GM13976 (cell line): ENCODE results near the gene PYROXD2.

ENCODE experiments used
- DNase-seq: peaks from one replicate; pipeline ENCODE4 v3.0.0; 2012; ENCODE audit warnings: low spot score
- in situ Hi-C: fragments of 300-500 bp; cut with MboI; formaldehyde crosslinking; loops from one replicate; pipeline ENCODE4 v1.12.0; 2022; ENCODE audit warnings: low sequenced_read_pairs, mixed read lengths, inconsistent platforms; ENCODE audit not compliant: unreplicated experiment
- TF ChIP-seq, protein P1 (sequence below): IDR thresholded peaks from 2 replicates; pipeline ENCODE4 v1.5.1; 2012; ENCODE audit warnings: borderline replicate concordance, mild to moderate bottlenecking; ENCODE audit not compliant: insufficient read depth; ENCODE audit errors: extremely low read depth, missing control alignments, control extremely low read depth

The PYROXD2 gene

DNA sequence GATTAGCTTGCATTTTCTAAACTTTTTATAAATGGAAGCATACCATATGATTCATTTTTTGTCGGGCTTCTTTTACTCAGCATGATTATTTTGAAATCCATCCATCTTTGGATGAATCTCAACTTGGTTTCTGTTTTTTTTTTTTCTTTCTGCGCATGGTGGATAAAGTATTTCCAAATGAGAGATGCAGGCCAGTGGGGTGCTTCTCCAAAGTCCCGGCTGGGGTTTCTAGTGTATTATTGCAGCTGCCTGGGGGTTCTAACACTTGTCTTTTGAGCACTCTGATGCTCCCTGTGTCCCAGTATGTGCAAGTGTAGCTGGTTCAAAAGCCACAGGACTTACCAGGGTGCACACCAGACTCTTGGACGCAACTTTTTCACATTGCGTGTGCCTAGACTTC lies 76.1 kb downstream of the PYROXD2 start:
- TF ChIP-seq, protein P1, sequence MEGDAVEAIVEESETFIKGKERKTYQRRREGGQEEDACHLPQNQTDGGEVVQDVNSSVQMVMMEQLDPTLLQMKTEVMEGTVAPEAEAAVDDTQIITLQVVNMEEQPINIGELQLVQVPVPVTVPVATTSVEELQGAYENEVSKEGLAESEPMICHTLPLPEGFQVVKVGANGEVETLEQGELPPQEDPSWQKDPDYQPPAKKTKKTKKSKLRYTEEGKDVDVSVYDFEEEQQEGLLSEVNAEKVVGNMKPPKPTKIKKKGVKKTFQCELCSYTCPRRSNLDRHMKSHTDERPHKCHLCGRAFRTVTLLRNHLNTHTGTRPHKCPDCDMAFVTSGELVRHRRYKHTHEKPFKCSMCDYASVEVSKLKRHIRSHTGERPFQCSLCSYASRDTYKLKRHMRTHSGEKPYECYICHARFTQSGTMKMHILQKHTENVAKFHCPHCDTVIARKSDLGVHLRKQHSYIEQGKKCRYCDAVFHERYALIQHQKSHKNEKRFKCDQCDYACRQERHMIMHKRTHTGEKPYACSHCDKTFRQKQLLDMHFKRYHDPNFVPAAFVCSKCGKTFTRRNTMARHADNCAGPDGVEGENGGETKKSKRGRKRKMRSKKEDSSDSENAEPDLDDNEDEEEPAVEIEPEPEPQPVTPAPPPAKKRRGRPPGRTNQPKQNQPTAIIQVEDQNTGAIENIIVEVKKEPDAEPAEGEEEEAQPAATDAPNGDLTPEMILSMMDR, result no peak
- in situ Hi-C loops, result no loop called here
- DNase-seq, result no peak

DNA sequence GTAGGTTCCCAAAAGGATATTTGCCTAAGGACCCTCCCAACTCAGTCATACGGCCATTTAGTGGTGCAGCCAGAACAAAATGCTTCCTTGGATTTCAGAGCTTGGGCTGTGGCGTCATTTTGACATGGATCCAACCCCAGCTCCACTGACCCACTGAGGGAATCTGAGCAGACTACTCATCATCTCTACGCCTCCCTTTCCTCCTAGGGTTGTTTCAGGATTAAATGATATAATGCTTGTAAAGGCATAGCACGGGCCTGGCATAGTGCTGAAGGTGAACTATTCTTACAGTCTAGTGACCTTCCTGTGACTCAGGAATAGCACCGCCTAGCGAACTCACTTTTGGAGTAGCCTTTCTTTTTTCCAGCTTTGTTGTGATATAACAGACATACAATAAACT lies 76.7 kb downstream of the PYROXD2 start:
- TF ChIP-seq, protein P1, result no peak
- DNase-seq, result no peak
- in situ Hi-C loops, result no loop called here

DNA sequence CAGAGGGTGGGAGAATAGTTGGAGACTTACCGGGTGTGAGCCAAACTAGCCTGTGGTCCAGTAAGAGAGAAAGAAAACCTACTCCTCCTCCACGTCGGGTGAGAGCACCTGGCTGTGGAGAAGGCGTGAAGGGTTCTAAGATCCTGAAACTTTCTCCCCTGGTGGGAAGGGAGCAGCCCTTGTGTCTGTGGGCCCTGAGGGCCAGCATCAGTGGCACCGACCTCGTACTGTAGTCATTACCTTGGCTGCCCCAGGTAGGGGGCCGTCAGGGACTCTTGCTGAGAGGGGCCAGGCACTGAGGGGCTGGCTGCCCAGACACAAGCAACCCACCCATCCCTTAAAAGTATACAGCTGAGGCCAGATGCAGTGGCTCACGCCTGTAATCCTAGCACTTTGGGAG lies 77.5 kb downstream of the PYROXD2 start:
- no peak for DNase-seq
- in situ Hi-C loops, result no loop called here
- TF ChIP-seq, protein P1, result no peak
